GM12892 (cell line): ENCODE results near the gene MMP17.
"Not testable (repeated sequence)": the region's sequence is repeated elsewhere in the genome, so short reads cannot be mapped to it uniquely, and the experiment has no call there.

Source experiments
- POLR2A ChIP-seq: IDR thresholded peaks from 2 replicates; pipeline ENCODE4 v1.6.1; 2011; ENCODE audit warnings: low read depth, low read length, control low read depth
- POLR2AphosphoS5 ChIP-seq: IDR thresholded peaks from 2 replicates; pipeline ENCODE4 v1.6.1; 2011; ENCODE audit warnings: low read depth, low read length, control low read depth
- TAF1 ChIP-seq: IDR thresholded peaks from 2 replicates; pipeline ENCODE4 v1.6.1; 2011; ENCODE audit warnings: low read depth, mild to moderate bottlenecking, control low read depth, low read length, borderline replicate concordance

DNA sequence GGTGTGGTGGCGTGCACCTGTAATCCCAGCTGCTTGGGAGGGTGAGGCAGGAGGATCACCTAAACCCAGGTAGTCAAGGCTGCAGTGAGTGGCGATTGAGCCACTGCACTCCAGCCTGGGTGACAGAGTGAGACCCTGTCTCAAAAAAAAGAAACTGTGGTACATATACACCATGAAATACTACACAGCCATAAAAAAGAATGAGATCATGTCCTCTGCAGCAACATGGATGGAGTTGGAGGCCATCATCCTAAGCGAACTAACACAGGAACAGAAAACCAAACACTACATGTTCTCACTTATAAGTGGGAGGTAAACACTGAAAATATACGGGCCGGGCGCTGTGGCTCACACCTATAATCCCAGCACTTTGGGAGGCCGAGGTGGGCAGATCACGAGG, 63.5 kb downstream of the MMP17 start:
- not testable (repeated sequence) for TF ChIP-seq POLR2A, POLR2AphosphoS5, TAF1
